Thyroid gland (tissue), 4 donors: ENCODE data around the gene CNTNAP4.

ENCODE experiments used
- POLR2A ChIP-seq, 2 donors: fragments of 450-650 bp; IDR thresholded peaks; one replicate each; pipeline ENCODE4 v1.6.1; 2017; ENCODE audit warnings: antibody characterized with exemption in 2 of 2, mild to moderate bottlenecking in 2 of 2, moderate library complexity in 1 of 2
- TF ChIP-seq, protein P1 (sequence below), 6 experiments: fragments of 200-600 bp in 3 of 6; fragments of 450-650 bp in 3 of 6; sonication (generic) in 3 of 6; IDR thresholded peaks; one replicate each; pipeline ENCODE4 v1.5.1; 2016 to 2019; ENCODE audit warnings: antibody characterized with exemption in 6 of 6, mild to moderate bottlenecking in 2 of 6, inconsistent platforms in 1 of 6, moderate library complexity in 1 of 6

DNA sequence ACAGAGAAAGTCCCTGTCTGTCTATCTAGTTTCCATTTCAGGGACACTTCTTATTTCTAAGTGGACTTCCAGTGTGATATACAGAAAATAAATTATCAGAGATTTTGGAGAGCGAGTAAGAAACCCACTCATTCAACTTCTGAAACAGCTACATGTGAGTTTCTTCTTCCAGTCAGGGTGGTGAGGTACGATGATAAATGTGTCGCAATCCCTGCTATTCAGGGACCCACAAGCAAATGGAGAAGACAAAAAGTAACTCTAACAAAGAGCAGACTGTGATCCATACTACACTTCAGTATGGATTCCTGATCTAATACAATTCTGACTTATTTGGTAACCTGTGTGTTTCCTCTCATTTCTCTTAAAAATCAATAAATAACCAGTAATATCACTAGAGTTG, 16.8 kb downstream of the CNTNAP4 start:
- TF ChIP-seq POLR2A (IDR thresholded peaks at IDR 0.05) = no peak
- TF ChIP-seq, protein P1, sequence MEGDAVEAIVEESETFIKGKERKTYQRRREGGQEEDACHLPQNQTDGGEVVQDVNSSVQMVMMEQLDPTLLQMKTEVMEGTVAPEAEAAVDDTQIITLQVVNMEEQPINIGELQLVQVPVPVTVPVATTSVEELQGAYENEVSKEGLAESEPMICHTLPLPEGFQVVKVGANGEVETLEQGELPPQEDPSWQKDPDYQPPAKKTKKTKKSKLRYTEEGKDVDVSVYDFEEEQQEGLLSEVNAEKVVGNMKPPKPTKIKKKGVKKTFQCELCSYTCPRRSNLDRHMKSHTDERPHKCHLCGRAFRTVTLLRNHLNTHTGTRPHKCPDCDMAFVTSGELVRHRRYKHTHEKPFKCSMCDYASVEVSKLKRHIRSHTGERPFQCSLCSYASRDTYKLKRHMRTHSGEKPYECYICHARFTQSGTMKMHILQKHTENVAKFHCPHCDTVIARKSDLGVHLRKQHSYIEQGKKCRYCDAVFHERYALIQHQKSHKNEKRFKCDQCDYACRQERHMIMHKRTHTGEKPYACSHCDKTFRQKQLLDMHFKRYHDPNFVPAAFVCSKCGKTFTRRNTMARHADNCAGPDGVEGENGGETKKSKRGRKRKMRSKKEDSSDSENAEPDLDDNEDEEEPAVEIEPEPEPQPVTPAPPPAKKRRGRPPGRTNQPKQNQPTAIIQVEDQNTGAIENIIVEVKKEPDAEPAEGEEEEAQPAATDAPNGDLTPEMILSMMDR (IDR thresholded peaks at IDR 0.05) = no peak
